Calu3 (cell line): ENCODE data around the gene KRIT1. TPM values are rescaled to one million over a fixed set of nuclear protein-coding genes. Genes with fewer than 3 reads are reported as not detected.
A peak's percentile ranks its signal among the peaks of the same experiment; 100 is the strongest.

Source experiments
- BruUV-seq: library from RNA; stranded (reverse); fragments of 400-500 nt; replicated peaks from 2 replicates; lab custom pipeline; 2021; lab: Mats Ljungman, UMichigan
- CTCF ChIA-PET: fragments of 300-600 bp; sonication (Branson Sonifier 250); formaldehyde crosslinking; loops from one replicate; lab custom pipeline; 2022; ENCODE audit warnings: antibody characterized with exemption; lab: Charles Lee
- DNase-seq: peaks from one replicate; pipeline ENCODE4 v3.0.0; 2022
- H3K27ac Mint-ChIP-seq: one replicate; pipeline ENCODE4 v1.8.0; 2022; ENCODE audit warnings: mixed read lengths; ENCODE audit not compliant: unreplicated experiment
- H3K27me3 Mint-ChIP-seq: one replicate; pipeline ENCODE4 v1.8.0; 2022; ENCODE audit warnings: mixed read lengths; ENCODE audit not compliant: unreplicated experiment
- H3K36me3 Mint-ChIP-seq: one replicate; pipeline ENCODE4 v1.8.0; 2022; ENCODE audit warnings: mild to moderate bottlenecking, moderate library complexity, mixed read lengths; ENCODE audit not compliant: insufficient read depth, unreplicated experiment
- H3K4me1 Mint-ChIP-seq: one replicate; pipeline ENCODE4 v1.8.0; 2022; ENCODE audit warnings: mild to moderate bottlenecking, low read depth, mixed read lengths; ENCODE audit not compliant: unreplicated experiment
- H3K4me3 Mint-ChIP-seq: one replicate; pipeline ENCODE4 v1.8.0; 2022; ENCODE audit warnings: mild to moderate bottlenecking, low read depth, moderate library complexity, mixed read lengths; ENCODE audit not compliant: unreplicated experiment
- H3K9me3 Mint-ChIP-seq: one replicate; pipeline ENCODE4 v1.8.0; 2022; ENCODE audit warnings: low read depth, mixed read lengths; ENCODE audit not compliant: unreplicated experiment
- CTCF ChIP-seq: fragments of 200-600 bp; IDR thresholded peaks from one replicate; pipeline ENCODE4 v1.8.0; 2022; ENCODE audit warnings: antibody characterized with exemption; ENCODE audit not compliant: unreplicated experiment
- intact Hi-C: fragments of 100-400 bp; cut with micrococcal nuclease; formaldehyde crosslinking; loops from one replicate; pipeline ENCODE4 v1.10.0; 2022; ENCODE audit not compliant: unreplicated experiment
- total RNA-seq: library from RNA; stranded (reverse); gene quantifications from 2 replicates; pipeline ENCODE4 v1.2.3, GENCODE V29; 2022

The KRIT1 gene
- total RNA-seq, 1 experiment from 2014 or later = 27.8 TPM

GRCh38 chr7:92246360-92247101, 817 bp upstream of the KRIT1 start:
- intact Hi-C loops = no loop called here
- CTCF ChIA-PET = interaction anchor here (0.6 to 1.8 kb wide), 2 partner anchors 13 to 201 kb away, joined by 3 to 4 read pairs; partner anchors contain the start of gene GATAD1
- H3K36me3 Mint-ChIP-seq = peaks cover 23% of the 10 kb centered on the region
- H3K9me3 Mint-ChIP-seq = no peaks in the 10 kb centered on the region
- no peak for TF ChIP-seq CTCF
- no peaks in the 10 kb centered on the region for H3K27me3 Mint-ChIP-seq
- peak overlapping the region; percentile 90 for H3K4me3 Mint-ChIP-seq
- peak overlapping the region; percentile 61 for H3K27ac Mint-ChIP-seq
- peaks cover 2% of the 10 kb centered on the region for H3K4me1 Mint-ChIP-seq
- BruUV-seq = no TSS peak
- DNase-seq = no peak

- DNase-seq = no peak
- intact Hi-C loops = no loop called here
- Mint-ChIP-seq H3K4me3 (peak overlapping the region; percentile 90), H3K27ac (peak overlapping the region; percentile 98), H3K9me3 (no peaks in the 10 kb centered on the region), H3K27me3 (no peaks in the 10 kb centered on the region), H3K36me3 (peaks cover 23% of the 10 kb centered on the region), H3K4me1 (no peaks in the 10 kb centered on the region)
- TSS peak; percentile 50 for BruUV-seq
- CTCF ChIA-PET = interaction anchor here (1.8 kb wide), 1 partner anchor 203 kb away, joined by 4 read pairs; the partner anchor contains the start of gene GATAD1
- TF ChIP-seq CTCF = no peak
These were observed 767 bp downstream of the KRIT1 start for GRCh38 chr7:92244808-92245486.

- Mint-ChIP-seq H3K27me3 (no peaks in the 10 kb centered on the region), H3K36me3 (peaks cover 23% of the 10 kb centered on the region), H3K27ac (no peak overlapping the region), H3K9me3 (no peaks in the 10 kb centered on the region), H3K4me3 (no peak overlapping the region), H3K4me1 (no peaks in the 10 kb centered on the region)
- intact Hi-C loops = no loop called here
- no peak for DNase-seq
- BruUV-seq = no TSS peak
- CTCF ChIA-PET = no interaction called here
- no peak for TF ChIP-seq CTCF
These were observed 2.7 kb downstream of the KRIT1 start for GRCh38 chr7:92242972-92243371.

- H3K36me3 Mint-ChIP-seq = peaks cover 12% of the 10 kb centered on the region
- CTCF ChIA-PET = no interaction called here
- no peaks in the 10 kb centered on the region for H3K4me1 Mint-ChIP-seq
- no peak overlapping the region for H3K27ac Mint-ChIP-seq
- intact Hi-C loops = no loop called here
- no peak for DNase-seq
- no peaks in the 10 kb centered on the region for H3K27me3 Mint-ChIP-seq
- TF ChIP-seq CTCF = no peak
- no TSS peak for BruUV-seq
- no peaks in the 10 kb centered on the region for H3K9me3 Mint-ChIP-seq
- no peak overlapping the region for H3K4me3 Mint-ChIP-seq
These were observed 15.2 kb downstream of the KRIT1 start for GRCh38 chr7:92230547-92230946.
